ENCODE results near the gene PRAMEF11. TPM values are rescaled to one million over a fixed set of nuclear protein-coding genes. Genes with fewer than 3 reads are reported as not detected.

PRAMEF11 gene
- total and polyA plus RNA-seq, 2 of the 13 experiments (the other 11 are each of a cell fraction or from before 2014, with no cell fraction given) = not detected

GRCh38 chr1:12778061-12778460, 53.1 kb downstream of the PRAMEF11 start (continued):
- TF ChIP-seq ZNF275 (CRISPR knock-in tag; IDR thresholded peaks at IDR 0.05; ENCODE audit: borderline replicate concordance) (no peak), THRA (CRISPR knock-in tag; IDR thresholded peaks at IDR 0.05; ENCODE audit: borderline replicate concordance) (no peak), EZH2 (conservative IDR thresholded peaks at IDR 0.05; ENCODE audit: low read depth, low read length) (no peak), ZNF839 (CRISPR knock-in tag; IDR thresholded peaks at IDR 0.05; ENCODE audit: borderline replicate concordance) (no peak), ARID4A (CRISPR knock-in tag; IDR thresholded peaks at IDR 0.05; ENCODE audit: borderline replicate concordance) (no peak), SUZ12 (IDR thresholded peaks at IDR 0.05; ENCODE audit: low read depth, low read length) (no peak), SRY (CRISPR knock-in tag; IDR thresholded peaks at IDR 0.05) (no peak), ZNF446 (CRISPR knock-in tag; IDR thresholded peaks at IDR 0.05) (no peak), UBTF (CRISPR knock-in tag; IDR thresholded peaks at IDR 0.05) (no peak), PREB (CRISPR knock-in tag; IDR thresholded peaks at IDR 0.05) (no peak)
